ENCODE measurements around the gene SUMO4. TPM values are rescaled to one million over a fixed set of nuclear protein-coding genes. Genes with fewer than 3 reads are reported as not detected.
"Not testable (repeated sequence)": the region's sequence is repeated elsewhere in the genome, so short reads cannot be mapped to it uniquely, and the experiment has no call there.

The SUMO4 gene
- total RNA-seq, 2 experiments from 2014 or later: 10.1 TPM

GRCh38 chr6:149433881-149434280 lies 33.8 kb downstream of the SUMO4 start:
- ChIA-PET POLR2A (interaction anchor here (1.5 kb wide), 1 partner anchor 401 kb away, joined by 5 read pairs; no protein-coding TSS in a partner anchor), CTCF (interaction anchor here (1.1 to 8.6 kb wide), 9 partner anchors 15 to 405 kb away, joined by 3 to 239 read pairs (median 31); no protein-coding TSS in a partner anchor)
- no peaks in the 10 kb centered on the region for H3K36me3 Mint-ChIP-seq (ENCODE audit: low read depth)
- peaks cover 23% of the 10 kb centered on the region for H3K4me1 Mint-ChIP-seq (ENCODE audit: low read depth)
- no peak overlapping the region for H3K4me3 Mint-ChIP-seq
- no peaks in the 10 kb centered on the region for H3K27me3 Mint-ChIP-seq (ENCODE audit: low read depth)
- ATAC-seq (no peak), DNase-seq (no peak)
- no peak overlapping the region for H3K27ac Mint-ChIP-seq
- H3K9me3 Mint-ChIP-seq (ENCODE audit: insufficient read depth): no peaks in the 10 kb centered on the region

DNA sequence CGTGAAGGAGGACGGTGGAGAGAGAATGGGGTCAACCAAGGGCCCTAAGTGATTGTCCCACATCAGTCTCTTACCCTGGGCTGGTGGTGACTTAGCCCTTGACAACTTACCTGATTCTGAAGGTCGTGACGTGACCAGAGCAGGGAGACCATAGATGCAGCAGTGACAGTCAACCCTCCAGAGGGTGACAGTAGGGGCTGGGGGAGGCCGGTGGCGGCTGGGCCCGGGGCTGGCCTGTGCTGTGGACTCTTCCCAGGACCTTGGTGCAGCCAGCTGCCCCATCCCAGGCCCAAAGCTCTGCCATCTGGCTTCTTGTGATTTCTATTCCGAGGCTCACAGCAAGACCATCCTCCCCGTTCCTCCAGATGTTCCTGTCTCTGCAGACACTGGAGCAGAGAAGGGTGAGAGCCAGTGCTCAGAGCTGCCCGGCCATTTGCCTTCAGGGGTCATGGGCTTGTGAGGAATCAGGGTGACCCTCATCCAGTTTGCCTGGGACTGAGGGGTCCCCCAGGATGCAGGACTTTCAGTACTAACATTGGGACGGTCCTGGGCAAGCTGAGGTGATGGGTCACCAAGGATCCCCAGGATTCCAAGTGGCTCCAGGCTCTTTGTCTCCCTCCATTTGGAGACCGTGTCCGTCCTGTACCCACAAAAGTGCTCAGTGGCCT lies 36.0 kb downstream of the SUMO4 start:
- ATAC-seq (no peak), DNase-seq (no peak)
- H3K9me3 Mint-ChIP-seq (ENCODE audit: insufficient read depth): no peaks in the 10 kb centered on the region
- H3K4me1 Mint-ChIP-seq (ENCODE audit: low read depth): peaks cover 23% of the 10 kb centered on the region
- H3K4me3 Mint-ChIP-seq: no peak overlapping the region
- H3K27me3 Mint-ChIP-seq (ENCODE audit: low read depth): no peaks in the 10 kb centered on the region
- no peaks in the 10 kb centered on the region for H3K36me3 Mint-ChIP-seq (ENCODE audit: low read depth)
- ChIA-PET POLR2A (no interaction called here), CTCF (interaction anchor here (1.1 to 8.6 kb wide), 4 partner anchors 81 to 408 kb away, joined by 3 to 239 read pairs (median 4); no protein-coding TSS in a partner anchor)
- no peak overlapping the region for H3K27ac Mint-ChIP-seq

GRCh38 chr6:149436647-149437046 lies 36.6 kb downstream of the SUMO4 start:
- no peaks in the 10 kb centered on the region for H3K36me3 Mint-ChIP-seq (ENCODE audit: low read depth)
- DNase-seq: no peak
- no peaks in the 10 kb centered on the region for H3K9me3 Mint-ChIP-seq (ENCODE audit: insufficient read depth)
- H3K27ac Mint-ChIP-seq: no peak overlapping the region
- ATAC-seq: no peak
- H3K4me1 Mint-ChIP-seq (ENCODE audit: low read depth): peaks cover 23% of the 10 kb centered on the region
- H3K27me3 Mint-ChIP-seq (ENCODE audit: low read depth): no peaks in the 10 kb centered on the region
- ChIA-PET CTCF (interaction anchor here (1.1 to 1.6 kb wide), 3 partner anchors 80 to 408 kb away, joined by 3 to 6 read pairs (median 3); no protein-coding TSS in a partner anchor), POLR2A (interaction anchor here (0.6 kb wide), 1 partner anchor 48 kb away, joined by 3 read pairs; no protein-coding TSS in a partner anchor)
- no peak overlapping the region for H3K4me3 Mint-ChIP-seq

DNA sequence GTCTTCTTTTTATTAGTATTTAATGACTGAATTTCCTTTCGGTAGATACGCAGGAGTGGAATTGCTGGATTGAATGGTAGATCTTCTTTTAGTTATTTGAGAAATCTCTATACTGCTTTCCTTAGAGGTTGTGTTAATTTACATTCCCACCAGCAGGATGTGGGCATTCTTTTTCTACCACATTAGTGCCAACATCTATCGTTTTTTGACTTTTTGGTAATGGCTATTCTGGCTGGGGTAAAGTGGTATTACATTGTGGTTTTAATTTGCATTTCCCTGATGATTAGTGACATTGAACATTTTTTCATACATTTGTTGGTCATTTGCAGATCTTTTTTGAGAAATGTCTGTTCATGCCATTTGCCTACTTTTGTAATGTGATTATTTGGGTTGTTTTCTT lies 37.1 kb downstream of the SUMO4 start:
- Mint-ChIP-seq H3K27me3 (ENCODE audit: low read depth) (no peaks in the 10 kb centered on the region), H3K4me1 (ENCODE audit: low read depth) (peaks cover 18% of the 10 kb centered on the region), H3K36me3 (ENCODE audit: low read depth) (no peaks in the 10 kb centered on the region), H3K4me3 (no peak overlapping the region), H3K9me3 (ENCODE audit: insufficient read depth) (no peaks in the 10 kb centered on the region), H3K27ac (no peak overlapping the region)
- ChIA-PET CTCF (interaction anchor here (1.1 to 1.6 kb wide), 3 partner anchors 80 to 409 kb away, joined by 3 to 6 read pairs (median 3); no protein-coding TSS in a partner anchor), POLR2A (interaction anchor here (0.6 kb wide), 1 partner anchor 47 kb away, joined by 3 read pairs; no protein-coding TSS in a partner anchor)
- DNase-seq (no peak), ATAC-seq (no peak)

DNA sequence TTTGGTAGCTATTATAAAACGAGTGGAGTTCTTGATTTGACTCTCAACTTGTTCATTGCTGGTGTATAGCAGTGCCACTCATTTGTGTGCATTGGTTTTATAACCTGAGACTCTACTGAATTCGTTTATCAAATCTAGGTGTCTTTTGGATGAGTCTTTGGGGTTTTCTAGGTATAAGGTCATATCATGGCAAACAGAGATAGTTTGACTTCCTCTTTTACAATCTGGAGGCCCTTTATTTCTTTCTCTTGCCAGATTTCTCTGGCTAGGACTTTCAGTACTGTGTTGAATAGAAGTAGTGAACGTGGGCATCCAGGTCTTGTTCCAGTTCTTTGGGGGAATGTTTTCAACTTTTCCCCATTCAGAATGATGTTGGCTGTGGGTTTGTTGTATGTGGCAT lies 38.8 kb downstream of the SUMO4 start:
- peaks cover 17% of the 10 kb centered on the region for H3K4me1 Mint-ChIP-seq (ENCODE audit: low read depth)
- no peak overlapping the region for H3K4me3 Mint-ChIP-seq
- H3K27ac Mint-ChIP-seq: no peak overlapping the region
- H3K9me3 Mint-ChIP-seq (ENCODE audit: insufficient read depth): no peaks in the 10 kb centered on the region
- DNase-seq (no peak), ATAC-seq (no peak)
- POLR2A ChIA-PET: no interaction called here
- no peaks in the 10 kb centered on the region for H3K36me3 Mint-ChIP-seq (ENCODE audit: low read depth)
- CTCF ChIA-PET: interaction anchor here (1.1 kb wide), 2 partner anchors 78 to 410 kb away, joined by 3 read pairs; no protein-coding TSS in a partner anchor
- H3K27me3 Mint-ChIP-seq (ENCODE audit: low read depth): no peaks in the 10 kb centered on the region

DNA sequence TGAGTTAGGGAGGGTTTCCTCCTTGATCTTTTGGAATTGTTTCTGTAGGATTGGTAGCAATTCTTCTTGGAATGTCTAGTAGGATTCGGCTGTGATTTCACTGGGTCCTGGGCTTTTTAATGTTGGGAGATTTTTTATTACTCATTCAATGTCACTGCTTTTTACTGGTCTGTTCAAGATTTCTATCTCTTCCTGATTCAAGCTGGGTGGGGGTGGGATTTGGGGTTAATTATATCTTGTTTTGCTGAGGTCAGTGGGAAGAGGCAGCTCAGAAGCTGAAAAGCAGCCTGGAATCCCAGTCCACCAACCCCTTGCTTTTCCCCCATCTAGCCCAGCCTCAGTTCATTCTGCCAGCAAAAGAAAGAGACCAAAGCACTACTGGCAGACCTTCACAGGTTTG lies 39.6 kb downstream of the SUMO4 start:
- DNase-seq (no peak), ATAC-seq (no peak)
- Mint-ChIP-seq H3K9me3 (ENCODE audit: insufficient read depth) (no peaks in the 10 kb centered on the region), H3K36me3 (ENCODE audit: low read depth) (no peaks in the 10 kb centered on the region), H3K27me3 (ENCODE audit: low read depth) (no peaks in the 10 kb centered on the region), H3K4me1 (ENCODE audit: low read depth) (peaks cover 18% of the 10 kb centered on the region), H3K4me3 (no peak overlapping the region), H3K27ac (no peak overlapping the region)
- ChIA-PET CTCF (interaction anchor here (1.1 kb wide), 1 partner anchor 411 kb away, joined by 3 read pairs; no protein-coding TSS in a partner anchor), POLR2A (no interaction called here)

DNA sequence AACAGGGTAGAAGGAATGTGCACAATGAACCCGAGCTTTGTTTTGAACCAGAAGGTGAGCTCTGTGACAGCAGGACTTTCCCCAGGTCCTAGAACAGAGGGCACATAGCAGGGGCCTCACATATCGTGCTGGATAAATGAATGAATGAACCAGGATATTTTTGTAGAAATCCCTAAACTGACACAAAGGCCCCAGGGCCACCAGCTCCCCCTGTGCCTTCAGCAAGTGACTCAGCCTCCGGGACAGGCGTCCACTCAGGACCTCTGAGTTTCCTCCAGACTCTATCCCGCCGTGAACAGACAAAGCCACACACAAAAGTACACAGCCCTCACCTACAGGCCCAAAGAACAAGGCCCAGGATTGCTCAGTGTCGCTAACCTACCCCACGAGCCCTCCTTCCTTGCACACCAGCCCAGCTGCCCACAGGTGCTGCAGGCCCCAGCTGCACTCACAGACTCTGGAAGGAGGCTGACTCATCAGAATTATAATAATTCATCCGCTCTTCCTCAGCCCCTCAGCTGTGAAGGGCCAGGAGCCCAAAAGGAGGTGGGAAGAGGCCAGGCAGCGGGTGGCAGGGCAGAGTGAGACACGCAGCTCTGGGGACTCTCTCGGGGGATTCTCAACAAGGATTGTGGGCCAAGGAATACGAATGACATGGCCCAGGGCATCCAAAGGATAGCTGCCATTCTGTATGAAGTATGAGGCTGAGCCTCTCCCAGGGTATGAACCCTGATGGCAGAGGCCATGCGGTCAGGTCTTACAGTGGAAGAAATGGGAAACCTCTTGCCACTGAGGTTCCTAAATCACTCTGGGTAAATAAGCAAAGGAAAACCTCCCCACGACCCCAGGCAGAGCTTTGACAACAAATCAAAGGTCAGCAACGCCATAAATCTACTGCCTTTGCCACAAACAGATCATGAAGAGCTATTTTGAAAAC lies 40.9 kb downstream of the SUMO4 start:
- Mint-ChIP-seq H3K4me1 (ENCODE audit: low read depth) (peaks cover 24% of the 10 kb centered on the region), H3K27me3 (ENCODE audit: low read depth) (no peaks in the 10 kb centered on the region), H3K4me3 (no peak overlapping the region), H3K9me3 (ENCODE audit: insufficient read depth) (no peaks in the 10 kb centered on the region), H3K36me3 (ENCODE audit: low read depth) (no peaks in the 10 kb centered on the region), H3K27ac (no peak overlapping the region)
- ATAC-seq: no peak
- DNase-seq: no peak
- POLR2A ChIA-PET: no interaction called here
- CTCF ChIA-PET: interaction anchor here (1.1 to 3.0 kb wide), 3 partner anchors 9 to 412 kb away, joined by 3 to 19 read pairs (median 6); no protein-coding TSS in a partner anchor

DNA sequence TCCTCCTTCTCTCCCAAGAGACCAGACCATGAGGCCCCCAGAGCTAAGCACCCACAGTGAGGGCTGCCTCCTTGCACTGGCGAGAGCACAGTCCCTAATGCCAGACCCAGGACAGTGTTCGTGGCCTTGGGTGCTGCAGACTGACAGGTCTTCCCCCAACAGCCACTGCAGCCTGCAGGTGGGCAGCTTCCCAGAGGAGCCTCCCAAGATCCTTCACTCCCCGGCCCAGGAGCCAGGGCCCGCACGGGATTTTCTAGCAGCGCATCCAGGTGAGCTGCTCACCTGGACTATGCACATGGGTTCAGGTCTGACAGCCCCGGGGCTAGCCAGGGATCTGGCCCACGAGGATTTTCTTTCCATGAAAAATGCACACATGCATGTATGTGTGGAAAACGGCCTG lies 41.7 kb downstream of the SUMO4 start:
- Mint-ChIP-seq H3K27me3 (ENCODE audit: low read depth) (no peaks in the 10 kb centered on the region), H3K9me3 (ENCODE audit: insufficient read depth) (no peaks in the 10 kb centered on the region), H3K36me3 (ENCODE audit: low read depth) (no peaks in the 10 kb centered on the region), H3K4me3 (no peak overlapping the region), H3K27ac (no peak overlapping the region), H3K4me1 (ENCODE audit: low read depth) (peaks cover 23% of the 10 kb centered on the region)
- ChIA-PET POLR2A (no interaction called here), CTCF (interaction anchor here (1.1 to 3.0 kb wide), 3 partner anchors 10 to 413 kb away, joined by 3 to 19 read pairs (median 6); no protein-coding TSS in a partner anchor)
- no peak for DNase-seq
- no peak for ATAC-seq

GRCh38 chr6:149443411-149444181 lies 43.5 kb downstream of the SUMO4 start:
- ChIA-PET POLR2A (no interaction called here), CTCF (interaction anchor here (3.0 kb wide), 1 partner anchor 12 kb away, joined by 19 read pairs; no protein-coding TSS in a partner anchor)
- Mint-ChIP-seq H3K4me3 (no peak overlapping the region), H3K27ac (no peak overlapping the region), H3K27me3 (ENCODE audit: low read depth) (no peaks in the 10 kb centered on the region), H3K36me3 (ENCODE audit: low read depth) (no peaks in the 10 kb centered on the region), H3K9me3 (ENCODE audit: insufficient read depth) (no peaks in the 10 kb centered on the region), H3K4me1 (ENCODE audit: low read depth) (peaks cover 9% of the 10 kb centered on the region)
- ATAC-seq: no peak
- no peak for DNase-seq

- H3K9me3 Mint-ChIP-seq (ENCODE audit: insufficient read depth); DNase-seq; H3K27ac Mint-ChIP-seq; H3K36me3 Mint-ChIP-seq (ENCODE audit: low read depth); H3K27me3 Mint-ChIP-seq (ENCODE audit: low read depth); H3K4me1 Mint-ChIP-seq (ENCODE audit: low read depth); ATAC-seq; H3K4me3 Mint-ChIP-seq: not testable (repeated sequence)
- POLR2A ChIA-PET: interaction anchor here (0.7 kb wide), 1 partner anchor 90 kb away, joined by 3 read pairs; no protein-coding TSS in a partner anchor
- CTCF ChIA-PET: interaction anchor here (0.9 to 2.2 kb wide), 2 partner anchors 13 to 418 kb away, joined by 3 to 13 read pairs; no protein-coding TSS in a partner anchor
Observed at GRCh38 chr6:149444360-149445094, 44.5 kb downstream of the SUMO4 start.

Measured in activated CD8-positive, alpha-beta T cell treated with anti-CD3 and anti-CD28 coated beads, Interleukin-2, amount 10 ng/mL, durations not matched to agents 7 days and 5 days (primary cell).